ENCODE results near the gene ACSM5.

ACSM5 gene

DNA sequence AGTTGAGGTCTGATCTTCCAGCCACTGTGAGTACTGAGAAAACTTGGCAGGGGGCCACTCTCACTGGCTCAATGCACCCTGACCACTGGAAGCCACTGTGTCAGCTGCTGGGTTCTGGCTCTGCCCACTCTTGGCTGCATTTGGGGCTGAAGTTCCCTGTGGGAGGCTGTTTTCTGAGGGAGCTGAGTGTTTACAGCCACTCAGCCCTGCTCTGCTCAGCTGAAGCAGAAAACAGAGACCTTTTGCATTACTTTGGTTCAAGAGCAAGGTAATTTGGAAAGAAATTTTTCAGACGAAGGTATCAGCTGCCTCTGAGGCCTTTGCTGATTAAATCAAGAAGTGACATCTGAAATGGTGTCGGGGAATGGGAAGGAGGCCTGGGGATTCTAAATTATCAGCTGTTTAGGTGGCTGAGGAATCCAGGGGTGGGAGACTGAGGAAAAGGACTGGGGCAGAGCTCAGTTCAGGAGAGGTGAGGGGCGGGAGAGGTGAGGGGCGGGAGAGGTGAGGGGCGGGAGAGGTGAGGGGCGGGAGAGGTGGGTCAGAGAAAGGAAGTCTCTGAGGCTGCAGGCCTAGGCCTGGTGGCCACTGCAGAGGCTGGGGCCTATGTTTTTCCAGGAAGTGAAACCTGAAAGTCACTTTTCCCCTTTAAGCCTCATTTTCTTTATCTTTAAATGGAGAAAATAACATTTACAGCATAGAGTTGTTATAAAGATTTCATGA, at the start of gene ACSM5:
ACSM5 (plus strand) TSS at position 137 of the 723 bp plus-strand sequence. CDS start 1,951 bp downstream, outside the sequence.
- no peak for DNase-seq

GRCh38 chr16:20359997-20360396, 49.3 kb upstream of the ACSM5 start:
- no peak for DNase-seq

GRCh38 chr16:20363191-20363590, 46.1 kb upstream of the ACSM5 start:
- DNase-seq = no peak

DNA sequence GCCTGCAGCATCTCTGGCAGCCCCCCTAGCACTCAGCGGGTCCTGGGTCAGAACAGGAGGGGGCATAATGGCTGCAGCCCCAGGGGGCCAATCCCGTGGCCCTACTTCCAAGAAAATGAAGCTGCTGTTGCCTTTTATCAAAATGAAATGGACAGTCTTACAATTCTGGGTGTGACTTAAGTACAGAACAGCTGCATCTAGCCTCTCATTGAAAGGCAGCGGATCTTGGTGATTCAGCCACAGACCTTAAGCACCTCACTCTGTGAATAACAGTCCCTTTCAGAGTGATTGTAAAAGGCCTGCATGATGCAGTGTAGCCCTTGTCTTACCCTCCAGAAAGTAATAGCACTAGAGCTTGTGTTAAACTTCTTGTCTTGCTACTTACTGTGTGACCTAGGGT, 45.3 kb upstream of the ACSM5 start:
- no peak for DNase-seq

DNA sequence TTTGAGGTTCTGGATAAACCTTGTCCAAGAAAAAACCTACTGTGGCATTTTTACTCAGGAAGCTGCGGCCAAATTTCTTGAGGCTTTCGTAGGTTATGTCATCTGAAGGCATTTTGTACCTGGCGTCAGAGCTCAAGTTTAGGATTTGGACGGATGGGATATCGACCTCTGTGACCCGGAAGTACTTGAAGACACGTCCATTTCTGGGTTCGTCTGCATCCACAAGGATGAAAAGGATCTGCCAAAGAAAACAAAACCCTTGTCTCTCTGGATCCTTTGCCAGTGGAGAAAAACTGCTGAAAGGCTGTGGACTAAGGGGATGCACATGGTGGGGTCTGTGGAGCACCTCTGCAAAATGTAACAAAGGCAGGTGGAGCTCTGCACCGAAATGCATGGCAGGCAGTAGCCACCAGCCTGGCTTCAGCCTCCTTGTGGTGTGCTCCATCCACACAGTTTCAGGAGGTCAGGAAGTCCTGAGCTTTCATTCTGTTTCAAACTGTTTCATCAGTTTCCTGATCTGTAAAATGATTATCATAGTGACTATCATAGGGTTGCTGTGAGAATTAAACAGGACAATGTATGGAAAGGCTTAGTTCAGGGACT, 39.8 kb upstream of the ACSM5 start:
- no peak for DNase-seq

GRCh38 chr16:20372701-20373100, 36.6 kb upstream of the ACSM5 start:
- no peak for DNase-seq

DNA sequence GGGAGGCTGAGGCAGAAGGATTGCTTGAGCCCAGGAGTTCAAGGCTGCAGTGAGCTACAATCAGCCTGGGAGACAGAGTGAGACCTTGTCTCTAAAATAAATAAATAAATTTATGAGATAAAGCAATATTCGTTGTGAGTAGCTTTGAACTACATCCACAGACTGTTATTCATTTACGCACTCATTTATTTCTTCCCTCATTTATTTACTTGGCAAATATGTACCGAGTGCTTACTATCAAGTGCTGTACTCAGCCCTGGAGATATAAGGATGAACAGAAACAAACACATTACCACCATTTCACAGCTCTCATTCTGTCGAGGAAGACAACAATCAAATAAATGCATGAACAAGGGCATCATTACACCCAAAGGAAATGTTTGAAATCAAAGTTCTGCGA, 32.2 kb upstream of the ACSM5 start:
- DNase-seq = no peak

DNA sequence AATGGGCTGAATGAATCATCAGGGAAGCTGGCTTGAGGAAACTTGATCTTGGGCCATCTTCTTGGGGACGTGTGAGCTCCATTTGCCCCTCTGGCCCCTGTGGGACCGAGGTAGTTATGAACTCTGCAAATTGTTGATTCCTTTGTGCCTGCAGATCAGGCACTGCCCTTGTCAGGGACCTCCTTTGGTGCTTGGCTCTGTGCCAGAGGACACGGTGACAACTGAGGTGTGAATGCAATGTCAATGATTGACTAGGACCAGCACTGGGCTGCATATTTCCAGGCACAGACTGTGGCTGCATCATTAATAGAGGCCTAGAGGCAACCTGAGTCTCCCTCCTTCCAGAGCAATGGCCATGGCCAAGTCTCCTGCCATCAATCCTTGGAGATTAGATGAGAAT, 28.6 kb upstream of the ACSM5 start:
- no peak for DNase-seq

DNA sequence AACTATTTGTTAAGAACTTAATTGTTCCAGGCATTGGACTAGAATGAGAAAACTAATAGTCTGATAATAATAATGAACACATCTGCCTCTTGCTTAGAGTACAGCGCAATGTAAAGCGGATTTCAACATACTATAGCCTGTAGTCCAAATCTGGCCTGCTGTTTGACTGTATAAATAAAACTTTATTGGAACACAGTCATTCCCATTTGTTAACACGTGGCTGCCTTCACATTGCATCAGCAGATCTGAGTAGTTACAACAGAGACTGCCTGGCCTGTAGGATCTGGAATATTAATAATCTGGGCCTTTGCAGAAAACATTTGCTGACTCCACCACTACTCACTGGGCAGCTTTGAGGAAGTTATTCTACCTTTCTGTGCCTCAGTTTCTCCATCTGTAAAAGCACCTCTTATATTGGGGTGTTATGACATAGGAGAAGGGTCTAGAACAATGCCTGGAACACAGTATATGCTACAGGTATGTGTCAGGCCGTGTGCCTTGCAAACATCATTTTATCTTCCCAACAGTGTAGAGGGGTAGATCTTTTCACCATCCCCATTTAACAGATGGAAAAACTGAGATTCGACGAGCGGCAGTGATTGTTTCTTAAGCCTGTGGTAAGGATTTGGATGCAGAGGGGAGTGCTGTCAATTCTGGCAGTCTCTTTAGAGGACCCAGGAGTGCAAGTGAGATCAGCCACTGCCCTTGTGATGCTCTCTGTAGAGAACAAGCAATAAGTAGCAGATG, 27.0 kb upstream of the ACSM5 start:
- DNase-seq = no peak

DNA sequence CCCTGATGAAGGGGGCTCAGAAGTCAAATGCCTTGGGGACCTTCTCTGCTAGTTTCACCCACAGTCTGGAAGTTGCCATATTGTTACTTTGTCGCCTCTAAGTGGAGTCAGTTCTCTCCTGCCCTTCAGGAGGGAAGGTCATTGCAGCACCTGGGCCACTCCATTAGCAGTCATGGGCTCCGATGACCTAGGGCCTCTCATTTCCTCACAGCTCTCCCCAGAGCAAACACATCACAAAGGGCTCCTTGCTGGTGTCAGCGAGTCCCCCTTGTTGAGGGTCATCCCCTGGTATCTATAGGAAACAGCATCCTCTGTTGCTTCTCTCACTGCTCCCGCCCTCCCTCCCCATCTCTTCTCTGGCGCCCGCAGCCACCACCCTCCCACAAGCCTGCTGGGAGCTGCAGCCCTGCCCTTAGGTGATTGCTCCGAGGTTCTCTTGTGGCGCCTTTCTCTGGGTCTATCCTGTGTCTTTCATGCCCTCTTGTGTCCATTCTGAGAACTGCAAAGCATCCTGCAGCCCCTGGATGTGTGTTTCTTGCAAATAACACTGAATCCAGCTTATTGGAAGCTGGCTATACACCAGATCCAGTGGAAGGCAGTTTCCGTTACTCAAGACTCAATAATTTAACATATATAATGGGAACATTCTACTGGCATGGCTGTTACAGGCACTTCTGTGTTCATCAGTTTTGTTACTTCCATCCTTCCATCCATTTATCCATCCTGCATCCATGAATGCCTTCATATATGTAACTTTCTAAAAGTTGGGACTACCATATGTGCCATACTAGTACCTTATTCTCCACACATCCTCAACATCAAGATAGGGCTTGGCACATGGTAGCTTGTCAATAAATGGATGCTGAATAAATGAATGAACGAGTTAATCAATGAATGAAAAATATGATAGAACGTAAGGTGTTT, 26.0 kb upstream of the ACSM5 start:
- DNase-seq = peak in 2 of 4 experiments; percentile 1 to 12

GRCh38 chr16:20385844-20386832, 23.2 kb upstream of the ACSM5 start:
- peak in 2 of 4 experiments; percentile 18 to 36 for DNase-seq

DNA sequence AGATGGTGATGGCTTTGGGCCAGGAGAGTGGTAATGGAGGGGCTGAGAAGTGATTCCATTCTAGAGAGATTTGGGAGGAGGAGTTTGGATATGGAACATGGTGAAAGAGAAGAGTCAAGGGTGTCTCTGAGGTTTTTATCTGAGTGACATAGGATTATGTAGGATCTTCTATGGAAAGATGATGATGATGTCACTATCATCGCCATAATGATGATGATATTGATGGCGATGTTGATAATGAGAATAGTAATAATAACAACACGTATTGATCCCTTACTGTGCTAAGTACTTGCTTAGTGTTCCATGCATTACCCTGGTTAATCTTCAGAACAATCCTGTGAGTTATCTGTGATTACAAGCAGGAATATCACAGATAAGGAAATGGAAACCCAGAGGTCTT, 21.4 kb upstream of the ACSM5 start:
- DNase-seq = no peak

GRCh38 chr16:20388854-20389253, 20.5 kb upstream of the ACSM5 start:
- DNase-seq = no peak

DNA sequence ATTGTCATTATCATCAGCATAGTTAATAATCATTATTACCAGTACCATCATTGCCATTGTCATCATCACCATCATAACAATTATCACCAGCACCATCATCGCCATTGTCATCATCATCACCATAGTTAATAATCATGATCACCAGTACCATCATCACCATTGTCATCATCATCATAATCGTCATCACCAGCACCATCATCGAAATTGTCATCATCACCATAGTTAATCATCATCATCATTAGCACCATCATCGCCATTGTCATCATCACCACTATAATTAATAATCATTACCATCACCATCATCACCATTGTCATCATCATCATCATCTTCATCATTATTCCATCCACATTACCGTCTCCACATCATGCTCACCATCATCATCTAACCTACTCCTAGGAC, 18.3 kb upstream of the ACSM5 start:
- no peak for DNase-seq

DNA sequence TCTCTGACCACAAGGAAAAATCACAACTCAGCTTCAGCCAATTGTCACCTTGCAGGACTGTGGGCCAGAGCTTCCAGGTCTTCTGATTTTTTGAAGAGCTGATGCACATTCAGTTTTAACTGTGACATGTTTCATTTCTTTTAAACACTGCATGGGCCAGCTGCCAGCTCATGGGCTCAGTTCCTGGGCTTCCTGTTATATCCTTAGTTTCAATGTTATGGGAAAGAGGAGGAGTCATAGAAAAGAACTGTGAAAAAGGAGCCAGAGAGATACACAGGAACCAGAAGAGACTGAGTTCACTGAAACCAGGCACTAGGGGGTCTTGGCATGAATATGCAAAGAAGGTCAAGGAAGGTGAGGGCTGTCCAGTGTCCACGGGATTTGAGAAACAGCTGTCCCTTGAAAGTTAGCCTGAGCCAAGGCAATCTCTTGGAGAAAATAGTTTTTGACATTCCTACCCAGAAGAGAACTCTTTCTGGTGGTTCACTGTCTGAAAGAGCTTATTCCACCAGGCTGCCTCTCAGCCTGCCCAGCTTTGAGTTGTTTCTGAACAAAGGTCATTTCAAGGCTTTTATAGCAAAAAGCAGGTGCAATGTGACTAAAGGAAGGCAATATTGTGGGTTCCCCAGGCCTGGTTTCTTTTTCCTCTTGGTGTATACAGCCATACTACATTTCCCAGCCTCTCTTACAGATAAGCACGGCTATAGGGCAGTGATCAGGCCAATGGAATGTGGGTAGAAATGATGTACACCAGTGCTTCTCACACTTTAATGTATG, 15.3 kb upstream of the ACSM5 start:
- no peak for DNase-seq

DNA sequence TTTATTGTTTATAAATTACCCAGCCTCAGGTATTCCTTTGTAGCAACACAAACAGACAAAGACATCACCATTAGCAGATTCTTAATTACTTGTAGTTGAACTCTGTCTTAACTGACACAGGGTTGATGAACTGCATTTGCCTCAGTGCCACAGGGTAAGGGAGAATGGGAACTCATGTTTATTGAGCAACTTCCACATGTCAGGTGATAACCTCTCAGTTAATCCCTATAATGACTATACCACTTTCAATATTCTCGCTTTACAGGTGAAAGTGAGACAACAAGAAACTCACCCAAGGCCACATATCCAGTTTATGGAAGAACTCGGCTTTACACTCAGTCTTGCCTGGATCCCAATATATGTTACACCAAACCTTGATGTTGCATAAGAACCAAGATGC, 13.4 kb upstream of the ACSM5 start:
- DNase-seq = no peak

GRCh38 chr16:20396846-20397467, 12.4 kb upstream of the ACSM5 start:
- no peak for DNase-seq

DNA sequence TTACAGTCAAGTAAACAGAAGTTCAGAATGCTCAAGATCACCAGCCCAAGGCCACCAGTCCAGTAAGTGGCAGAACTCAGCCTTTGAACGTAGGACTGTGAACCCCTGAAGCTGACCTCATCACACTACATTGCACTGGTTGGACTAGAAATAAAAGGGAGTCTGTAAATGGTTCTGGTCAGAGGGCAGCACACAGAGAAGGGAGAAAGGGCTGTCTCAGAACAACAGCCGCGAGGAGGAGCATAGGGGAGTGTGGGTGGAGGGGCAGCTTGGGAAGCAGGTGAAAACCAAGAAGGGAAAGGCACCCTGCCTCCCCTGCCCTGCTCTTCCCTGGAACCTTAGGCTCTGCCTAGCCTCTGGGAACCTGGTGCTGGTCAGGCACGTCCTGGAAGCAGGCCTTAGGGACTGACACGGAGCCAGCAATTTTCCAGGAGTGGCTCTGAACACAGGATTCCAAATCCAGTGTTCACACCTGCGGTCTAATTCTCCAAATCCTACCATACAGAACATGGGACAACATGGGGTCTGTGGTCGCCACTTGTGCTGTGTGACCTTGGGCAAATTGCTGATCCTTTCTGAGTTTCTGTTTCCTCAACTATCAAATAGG, 11.8 kb upstream of the ACSM5 start:
- no peak for DNase-seq

GRCh38 chr16:20398603-20399002, 10.7 kb upstream of the ACSM5 start:
- DNase-seq = no peak

GRCh38 chr16:20399185-20399584, 10.1 kb upstream of the ACSM5 start:
- DNase-seq = no peak
